Panc1 (cell line): ENCODE results near the gene CNTN4. TPM values are rescaled to one million over a fixed set of nuclear protein-coding genes. Genes with fewer than 3 reads are reported as not detected.

Experiments
- ATAC-seq: fragments of 200-7000 bp; cut with Tn5 transposase; 2 replicates; pipeline ENCODE4 v1.9.1; 2020; ENCODE audit warnings: mild to moderate bottlenecking, moderate library complexity
- BruUV-seq: library from RNA; stranded (reverse); fragments of 400-500 nt; replicated peaks from 2 replicates; lab custom pipeline; 2021; lab: Mats Ljungman, UMichigan
- CTCF ChIA-PET: fragments of 300-600 bp; sonication (Branson Sonifier 250); formaldehyde crosslinking; loops from one replicate; lab custom pipeline; 2022; ENCODE audit warnings: antibody characterized with exemption; lab: Charles Lee
- POLR2A ChIA-PET: fragments of 300-600 bp; sonication (Branson Sonifier 250); formaldehyde crosslinking; loops from one replicate; lab custom pipeline; 2022; ENCODE audit warnings: antibody characterized with exemption; lab: Charles Lee
- DNase-seq: peaks from one replicate; pipeline ENCODE4 v3.0.0-alpha.2; 2010; ENCODE audit warnings: low read depth, low spot score
- H3K27ac ChIP-seq: 2 replicates; pipeline ENCODE4 v1.5.1; 2011; ENCODE audit warnings: mild to moderate bottlenecking, low read length, inconsistent platforms
- H3K27me3 ChIP-seq: fragments of 200-500 bp; sonication (Bioruptor generic); 2 replicates; pipeline ENCODE4 v1.6.0; 2014; ENCODE audit warnings: low read length, inconsistent platforms; ENCODE audit not compliant: control insufficient read depth, insufficient read depth
- H3K36me3 ChIP-seq: fragments of 200-500 bp; sonication (Bioruptor generic); 2 replicates; pipeline ENCODE4 v1.5.1; 2014; ENCODE audit warnings: inconsistent platforms, mild to moderate bottlenecking, low read length, moderate library complexity; ENCODE audit not compliant: control insufficient read depth, insufficient read depth
- H3K4me1 ChIP-seq: 2 replicates; pipeline ENCODE4 v1.5.1; 2011; ENCODE audit warnings: inconsistent platforms, mild to moderate bottlenecking, low read length, moderate library complexity; ENCODE audit not compliant: control insufficient read depth, insufficient read depth
- H3K4me3 ChIP-seq, 2 experiments: 2 replicates each; pipeline ENCODE4 v1.5.1; 2011 to 2012; ENCODE audit warnings: low read depth in 2 of 2, low read length in 2 of 2, mild to moderate bottlenecking in 2 of 2, inconsistent platforms in 1 of 2, moderate library complexity in 1 of 2
- H3K9me3 ChIP-seq: fragments of 200-500 bp; sonication (Bioruptor generic); 2 replicates; pipeline ENCODE4 v1.5.1; 2014; ENCODE audit warnings: low read depth, mild to moderate bottlenecking, inconsistent platforms, low read length, moderate library complexity; ENCODE audit not compliant: control insufficient read depth, insufficient read depth
- CTCF ChIP-seq: fragments of 450-650 bp; IDR thresholded peaks from 2 replicates; pipeline ENCODE4 v1.5.1; 2017; ENCODE audit warnings: mild to moderate bottlenecking
- POLR2AphosphoS5 ChIP-seq: IDR thresholded peaks from 2 replicates; pipeline ENCODE4 v1.6.1; 2012; ENCODE audit warnings: mild to moderate bottlenecking, low read depth, low read length, moderate library complexity
- REST ChIP-seq, 2 experiments: IDR thresholded peaks; 2 replicates each; pipeline ENCODE4 v1.6.1; 2011 to 2012; ENCODE audit warnings: low read depth in 2 of 2, control low read depth in 1 of 2, low read length in 1 of 2, mild to moderate bottlenecking in 1 of 2, moderate library complexity in 1 of 2; ENCODE audit not compliant: insufficient read depth in 1 of 2
- SIN3A ChIP-seq: IDR thresholded peaks from 2 replicates; pipeline ENCODE4 v1.6.1; 2012; ENCODE audit warnings: low read depth, mild to moderate bottlenecking, low read length, moderate library complexity, borderline replicate concordance; ENCODE audit not compliant: insufficient read depth
- TCF7L2 ChIP-seq: IDR thresholded peaks from 2 replicates; pipeline ENCODE4 v1.6.1; 2011; ENCODE audit warnings: mild to moderate bottlenecking, low read depth, low read length, inconsistent platforms
- in situ Hi-C: cut with HindIII; loops from 2 replicates; pipeline ENCODE4 v1.10.0; 2016; ENCODE audit warnings: low sequenced_read_pairs, low pct_unique_long_range_greater_than_20kb
- intact Hi-C: fragments of 100-400 bp; cut with micrococcal nuclease; formaldehyde crosslinking; loops from one replicate; pipeline ENCODE4 v1.10.0; 2022; ENCODE audit not compliant: unreplicated experiment
- total RNA-seq: library from RNA; stranded (reverse); gene quantifications from one replicate; pipeline ENCODE4 v1.2.1, GENCODE V29; 2021; ENCODE audit not compliant: unreplicated experiment

Gene CNTN4
- total RNA-seq, 1 experiment from 2014 or later = not detected

- ChIA-PET CTCF (no interaction called here), POLR2A (no interaction called here)
- in situ Hi-C loops = no loop called here
Observed at GRCh38 chr3:2652386-2652785, 553.7 kb downstream of the CNTN4 start.

GRCh38 chr3:2653706-2654105, 555.0 kb downstream of the CNTN4 start:
- Histone ChIP-seq H3K4me1 (no peaks in the 10 kb centered on the region), H3K9me3 (no peaks in the 10 kb centered on the region), H3K27me3 (no peaks in the 10 kb centered on the region), H3K4me3 (no peak overlapping the region), H3K27ac (no peak overlapping the region), H3K36me3 (no peaks in the 10 kb centered on the region)
- intact Hi-C loops (no loop called here), in situ Hi-C loops (no loop called here)
- ATAC-seq = no peak
- ChIA-PET POLR2A (no interaction called here), CTCF (no interaction called here)
- BruUV-seq = no TSS peak
- no peak for DNase-seq
- TF ChIP-seq POLR2AphosphoS5 = no peak
- TF ChIP-seq SIN3A = no peak
- TF ChIP-seq REST (IDR thresholded peaks at IDR 0.05; ENCODE audit: insufficient read depth in 1 of 2, low read depth in 2 of 2, low read length in 1 of 2) = no peak
- no peak for TF ChIP-seq TCF7L2
- no peak for TF ChIP-seq CTCF

More at GRCh38 chr3:2652386-2652785, 553.7 kb downstream of the CNTN4 start:
- BruUV-seq = no TSS peak
- Histone ChIP-seq H3K4me1 (no peaks in the 10 kb centered on the region), H3K9me3 (no peaks in the 10 kb centered on the region), H3K4me3 (no peak overlapping the region), H3K36me3 (no peaks in the 10 kb centered on the region), H3K27me3 (no peaks in the 10 kb centered on the region), H3K27ac (no peak overlapping the region)
- no peak for TF ChIP-seq CTCF
- no peak for TF ChIP-seq SIN3A
- TF ChIP-seq TCF7L2 = no peak
- TF ChIP-seq POLR2AphosphoS5 = no peak
- TF ChIP-seq REST (IDR thresholded peaks at IDR 0.05; ENCODE audit: insufficient read depth in 1 of 2, low read depth in 2 of 2, low read length in 1 of 2) = no peak
- DNase-seq (no peak), ATAC-seq (no peak)
- intact Hi-C loops = no loop called here
